Right cardiac atrium (tissue), 5 donors: Measurements from ENCODE around the gene LRP1B. TPM values are rescaled to one million over a fixed set of nuclear protein-coding genes. Genes with fewer than 3 reads are reported as not detected.

ENCODE experiments used
- ATAC-seq, 2 donors: fragments of 200-7000 bp; cut with Tn5 transposase; one replicate each; pipeline versions ENCODE4 v1.8.0 to v1.9.1; 2020; ENCODE audit warnings: moderate library complexity in 2 of 2, mild to moderate bottlenecking in 1 of 2
- DNase-seq, 3 donors: peaks; one replicate each; pipeline ENCODE4 v3.0.0-alpha.2; 2020
- H3K27ac ChIP-seq: one replicate; pipeline ENCODE4 v1.5.1; 2013; ENCODE audit warnings: mild to moderate bottlenecking, low read length, control low read depth, moderate library complexity
- H3K27me3 ChIP-seq: one replicate; pipeline ENCODE4 v1.6.1; 2013; ENCODE audit not compliant: control insufficient read depth, insufficient read depth
- H3K4me1 ChIP-seq: one replicate; pipeline ENCODE4 v1.6.1; 2013; ENCODE audit warnings: low read length; ENCODE audit not compliant: control insufficient read depth, insufficient read depth
- H3K4me3 ChIP-seq: one replicate; pipeline ENCODE4 v1.5.1; 2013; ENCODE audit warnings: low read length, control low read depth
- H3K9me3 ChIP-seq: one replicate; pipeline ENCODE4 v1.6.1; 2013; ENCODE audit warnings: low read length; ENCODE audit not compliant: control insufficient read depth
- WGBS: extraction: QIAGEN DNeasy Blood & Tissue Kit; methylation state at CpG from one replicate; pipeline ENCODE4 v1.1.7; 2013; 5-methylcytosine and 5-hydroxymethylcytosine counted together
- intact Hi-C, 4 donors: fragments of 100-400 bp; cut with DNase I; formaldehyde crosslinking; loops; one replicate each; pipeline versions ENCODE4 v1.11.0 to v1.14.0; 2022 to 2023
- polyA plus RNA-seq: library from polyadenylated mRNA; stranded (reverse); fragments of 200-250 nt; gene quantifications from one replicate; pipeline ENCODE4 v1.2.3, GENCODE V29; 2013
- total RNA-seq, 4 donors: library from RNA; stranded (reverse); fragmentation: NEBNext Ultra II Directional; extraction: Animal tissue kit (Norgen Biotek cat#: 25700); gene quantifications; one replicate each; pipeline ENCODE4 v1.2.1, GENCODE V29; 2021
- donor health status: healthy with polysubstance abuse.
- donor health status: DM: no; HTN: yes; CAD: no.
- donor health status: DM: no; HTN: no; CAD: no.
- donor health status: DM: no; HTN: yes; CAD: no; lungs with severe emphysema.
- donor health status: DM: yes; HTN: yes; CAD: no.

Gene LRP1B
- total and polyA plus RNA-seq, 5 donors, result 0.21 to 1.8 (median 0.34) TPM

GRCh38 chr2:140761807-140762206 is 1369.0 kb downstream of the LRP1B start:
- ATAC-seq (no peak), DNase-seq (no peak)
- H3K27ac ChIP-seq, result no peak overlapping the region
- no peak overlapping the region for H3K4me3 ChIP-seq
- H3K9me3 ChIP-seq, result no peaks in the 10 kb centered on the region
- no peaks in the 10 kb centered on the region for H3K4me1 ChIP-seq
- 64% methylated on average over 2 of the region's 2 CpGs for WGBS
- no peaks in the 10 kb centered on the region for H3K27me3 ChIP-seq
- intact Hi-C loops, result no loop called here

GRCh38 chr2:140759426-140760156 is 1371.2 kb downstream of the LRP1B start:
- 80% methylated on average over 3 of the region's 3 CpGs for WGBS
- no peak overlapping the region for H3K27ac ChIP-seq
- H3K4me1 ChIP-seq, result no peaks in the 10 kb centered on the region
- no peak overlapping the region for H3K4me3 ChIP-seq
- H3K27me3 ChIP-seq, result no peaks in the 10 kb centered on the region
- intact Hi-C loops, result no loop called here
- H3K9me3 ChIP-seq, result no peaks in the 10 kb centered on the region
- DNase-seq, result no peak
- ATAC-seq, result no peak

DNA sequence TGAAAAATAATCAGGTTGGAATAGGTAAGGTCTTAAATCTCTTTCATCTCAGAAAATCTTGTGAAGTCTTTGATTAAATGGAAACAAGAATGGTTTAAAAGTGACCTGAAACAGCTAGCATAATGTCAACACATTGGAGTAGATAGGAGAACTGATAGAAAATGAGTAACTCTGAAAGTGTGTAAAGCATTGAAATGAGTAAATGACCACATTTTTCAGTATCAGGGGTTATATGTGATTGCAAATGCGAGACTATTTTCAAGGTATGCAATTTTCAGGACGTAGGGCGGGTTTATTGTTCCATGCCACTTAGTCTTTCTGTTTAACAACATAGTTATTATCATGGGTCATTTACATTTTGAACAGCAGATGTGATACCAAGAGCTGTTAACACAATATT is 1383.2 kb downstream of the LRP1B start:
- 90% methylated on average over 3 of the region's 3 CpGs for WGBS
- ATAC-seq, result no peak
- no peaks in the 10 kb centered on the region for H3K9me3 ChIP-seq
- no peak overlapping the region for H3K4me3 ChIP-seq
- DNase-seq, result no peak
- no peak overlapping the region for H3K27ac ChIP-seq
- no peaks in the 10 kb centered on the region for H3K27me3 ChIP-seq
- intact Hi-C loops, result no loop called here
- no peaks in the 10 kb centered on the region for H3K4me1 ChIP-seq

DNA sequence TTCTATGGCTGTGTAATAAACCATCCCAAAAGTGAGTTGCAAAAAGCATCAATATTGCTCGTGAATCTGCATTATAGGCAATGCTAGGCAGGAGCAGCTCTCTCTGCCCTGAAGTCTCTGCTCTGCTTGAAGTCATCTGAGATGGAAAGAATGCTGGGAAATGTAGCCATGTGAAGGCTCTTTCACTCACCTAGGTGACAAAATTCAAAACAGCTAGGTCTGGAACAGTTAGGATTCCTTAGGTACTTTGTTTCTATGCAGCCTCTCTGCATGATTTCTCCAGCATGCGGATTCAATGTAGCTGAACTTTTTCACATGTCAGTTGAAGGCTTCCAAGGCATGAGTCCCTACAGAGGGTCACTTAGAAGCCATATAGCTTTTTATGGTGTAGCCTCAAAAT is 1383.7 kb downstream of the LRP1B start:
- intact Hi-C loops, result no loop called here
- no peak for DNase-seq
- no peaks in the 10 kb centered on the region for H3K27me3 ChIP-seq
- 44% methylated on average over 2 of the region's 2 CpGs for WGBS
- ATAC-seq, result no peak
- H3K27ac ChIP-seq, result no peak overlapping the region
- no peaks in the 10 kb centered on the region for H3K4me1 ChIP-seq
- no peaks in the 10 kb centered on the region for H3K9me3 ChIP-seq
- no peak overlapping the region for H3K4me3 ChIP-seq

DNA sequence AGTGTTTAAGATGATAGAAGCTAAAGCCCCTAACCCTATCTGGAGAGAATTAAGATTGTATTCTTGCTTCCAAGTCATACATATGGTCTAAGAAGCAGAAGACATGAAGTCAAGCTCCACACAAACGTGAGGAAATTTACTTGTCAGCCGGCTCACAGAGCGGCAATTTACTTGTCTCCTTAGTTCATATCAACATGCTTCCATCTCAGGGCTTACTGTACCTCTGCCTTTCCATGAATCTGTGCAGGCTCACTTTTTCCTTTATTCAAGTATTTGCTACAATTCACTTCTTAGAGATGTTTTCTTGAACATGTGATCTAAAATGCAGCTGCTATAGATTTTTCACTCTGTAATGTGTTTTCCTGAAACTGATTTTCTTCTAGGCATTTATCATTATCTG is 1386.4 kb downstream of the LRP1B start:
- DNase-seq (no peak), ATAC-seq (no peak)
- no peak overlapping the region for H3K4me3 ChIP-seq
- H3K27ac ChIP-seq, result no peak overlapping the region
- H3K4me1 ChIP-seq, result no peaks in the 10 kb centered on the region
- intact Hi-C loops, result no loop called here
- 76% methylated on average over 3 of the region's 3 CpGs for WGBS
- H3K9me3 ChIP-seq, result no peaks in the 10 kb centered on the region
- H3K27me3 ChIP-seq, result no peaks in the 10 kb centered on the region

GRCh38 chr2:140737006-140737405 is 1393.8 kb downstream of the LRP1B start:
- no peaks in the 10 kb centered on the region for H3K9me3 ChIP-seq
- H3K4me3 ChIP-seq, result no peak overlapping the region
- no peaks in the 10 kb centered on the region for H3K27me3 ChIP-seq
- H3K27ac ChIP-seq, result no peak overlapping the region
- no peaks in the 10 kb centered on the region for H3K4me1 ChIP-seq
- 83% methylated on average over 1 of the region's 1 CpG for WGBS
- no peak for DNase-seq
- no peak for ATAC-seq
- intact Hi-C loops, result no loop called here

- Histone ChIP-seq H3K9me3 (no peaks in the 10 kb centered on the region), H3K27me3 (no peaks in the 10 kb centered on the region), H3K27ac (no peak overlapping the region), H3K4me1 (no peaks in the 10 kb centered on the region), H3K4me3 (no peak overlapping the region)
- no peak for DNase-seq
- WGBS, result 56% methylated on average over 3 of the region's 3 CpGs
- intact Hi-C loops, result no loop called here
- no peak for ATAC-seq
These were observed 1395.8 kb downstream of the LRP1B start for GRCh38 chr2:140734992-140735391.

DNA sequence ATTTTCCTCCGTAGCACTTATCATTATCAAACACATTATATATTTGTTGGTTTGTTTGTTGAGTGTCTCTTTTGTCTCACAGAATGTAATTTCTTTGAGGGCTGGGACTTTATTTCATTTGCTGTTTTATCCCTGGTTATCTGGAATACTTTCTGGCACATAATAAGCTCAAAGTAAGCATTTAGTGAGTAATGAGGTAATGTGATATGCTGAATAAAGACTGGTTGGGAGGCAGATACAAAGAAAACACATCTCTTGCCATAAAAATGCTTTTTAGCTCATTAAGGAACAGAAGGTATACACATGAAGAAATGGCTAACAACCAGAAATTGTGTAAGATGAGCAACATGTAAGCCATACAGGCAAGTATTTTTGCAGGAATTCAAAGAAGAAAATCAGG is 1411.8 kb downstream of the LRP1B start:
- Histone ChIP-seq H3K27ac (no peak overlapping the region), H3K27me3 (no peaks in the 10 kb centered on the region), H3K9me3 (no peaks in the 10 kb centered on the region), H3K4me1 (no peaks in the 10 kb centered on the region), H3K4me3 (no peak overlapping the region)
- no peak for ATAC-seq
- no peak for DNase-seq
- WGBS, result 68% methylated on average over 1 of the region's 1 CpG
- intact Hi-C loops, result no loop called here

DNA sequence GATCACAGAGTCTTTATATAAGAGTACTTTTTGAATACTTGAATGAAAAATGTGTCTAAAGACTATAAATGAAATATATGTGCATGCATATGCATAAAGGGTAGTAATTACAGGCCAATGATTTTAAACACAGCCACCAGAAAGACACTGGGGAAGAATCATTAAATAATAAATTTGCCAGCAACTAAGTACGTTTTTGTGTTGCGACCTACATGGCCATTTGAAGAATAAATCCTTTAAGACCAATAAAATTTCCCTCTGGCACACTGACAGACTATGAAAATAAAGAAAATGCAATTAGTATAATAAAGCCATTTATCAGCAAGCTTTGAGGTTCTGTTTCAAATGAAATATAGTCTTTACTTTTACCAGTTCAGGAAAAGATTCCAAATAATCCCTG is 1413.3 kb downstream of the LRP1B start:
- WGBS, result 80% methylated on average over 2 of the region's 2 CpGs
- Histone ChIP-seq H3K9me3 (no peaks in the 10 kb centered on the region), H3K4me3 (no peak overlapping the region), H3K4me1 (no peaks in the 10 kb centered on the region), H3K27ac (no peak overlapping the region), H3K27me3 (no peaks in the 10 kb centered on the region)
- ATAC-seq, result no peak
- intact Hi-C loops, result no loop called here
- DNase-seq, result no peak

GRCh38 chr2:140714586-140714985 is 1416.2 kb downstream of the LRP1B start:
- ATAC-seq, result no peak
- no peak overlapping the region for H3K4me3 ChIP-seq
- DNase-seq, result no peak
- no peaks in the 10 kb centered on the region for H3K9me3 ChIP-seq
- 82% methylated on average over 3 of the region's 3 CpGs for WGBS
- no peaks in the 10 kb centered on the region for H3K4me1 ChIP-seq
- intact Hi-C loops, result no loop called here
- no peak overlapping the region for H3K27ac ChIP-seq
- no peaks in the 10 kb centered on the region for H3K27me3 ChIP-seq

- WGBS, result 78% methylated on average over 3 of the region's 3 CpGs
These were observed 1418.9 kb downstream of the LRP1B start for GRCh38 chr2:140711867-140712266.

DNA sequence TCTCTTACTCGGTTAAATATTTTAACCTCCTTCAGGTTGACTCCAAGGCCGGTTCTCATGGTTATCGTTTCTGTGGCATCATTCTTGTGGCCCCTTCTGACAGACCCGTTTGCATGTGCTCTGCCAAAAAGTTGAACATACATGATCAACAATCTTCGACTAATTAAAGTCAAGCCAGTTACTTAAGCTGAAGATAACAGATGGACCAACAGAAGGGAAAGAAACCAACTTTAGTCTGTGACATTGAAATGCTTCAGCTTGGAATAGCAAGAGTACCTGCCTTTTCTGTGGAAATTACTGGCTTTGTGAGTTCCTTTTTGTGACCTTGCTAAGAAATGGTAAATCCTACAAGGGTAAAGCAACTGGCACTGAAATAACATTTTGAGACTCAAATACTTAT is 1429.1 kb downstream of the LRP1B start:
- intact Hi-C loops, result no loop called here
- WGBS, result 84% methylated on average over 5 of the region's 5 CpGs

More at GRCh38 chr2:140711867-140712266, 1418.9 kb downstream of the LRP1B start:
- intact Hi-C loops, result no loop called here
- Histone ChIP-seq H3K27ac (no peak overlapping the region), H3K4me1 (no peaks in the 10 kb centered on the region), H3K27me3 (no peaks in the 10 kb centered on the region), H3K4me3 (no peak overlapping the region), H3K9me3 (no peaks in the 10 kb centered on the region)
- no peak for DNase-seq
- no peak for ATAC-seq

More for the DNA sequence above, 1429.1 kb downstream of the LRP1B start:
- no peak overlapping the region for H3K4me3 ChIP-seq
- H3K27me3 ChIP-seq, result no peaks in the 10 kb centered on the region
- H3K4me1 ChIP-seq, result no peaks in the 10 kb centered on the region
- ATAC-seq (no peak), DNase-seq (no peak)
- no peaks in the 10 kb centered on the region for H3K9me3 ChIP-seq
- no peak overlapping the region for H3K27ac ChIP-seq
